Measurements from ENCODE around the gene LRRC7.

DNA sequence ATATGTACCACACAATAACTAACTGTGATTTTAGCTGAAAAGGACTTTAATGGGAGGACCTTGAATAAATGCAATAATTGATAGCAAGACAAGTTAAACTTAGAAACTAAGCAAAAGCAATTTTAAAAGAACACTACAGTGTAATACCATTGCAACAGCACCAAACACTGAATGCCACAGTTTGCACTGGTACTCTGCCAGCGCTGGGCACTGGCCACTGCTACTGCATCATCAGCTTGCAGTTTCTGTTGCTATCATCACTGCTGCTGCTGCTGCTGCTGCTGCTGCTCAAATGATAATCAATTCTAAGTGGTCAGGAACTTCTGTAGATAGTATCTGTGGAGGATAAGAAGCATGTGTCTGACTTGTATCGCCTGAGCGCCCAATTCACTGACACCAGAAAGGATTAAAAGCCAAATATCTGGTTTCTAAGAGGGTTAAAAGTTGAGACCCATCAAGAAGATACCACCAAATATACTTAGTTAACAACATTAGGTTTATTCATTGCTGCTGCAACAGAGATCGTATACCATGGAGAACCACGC lies 330.8 kb downstream of the LRRC7 start:
- no peak for TF ChIP-seq POLR2A (IDR thresholded peaks at IDR 0.05)
- TF ChIP-seq, protein P1, sequence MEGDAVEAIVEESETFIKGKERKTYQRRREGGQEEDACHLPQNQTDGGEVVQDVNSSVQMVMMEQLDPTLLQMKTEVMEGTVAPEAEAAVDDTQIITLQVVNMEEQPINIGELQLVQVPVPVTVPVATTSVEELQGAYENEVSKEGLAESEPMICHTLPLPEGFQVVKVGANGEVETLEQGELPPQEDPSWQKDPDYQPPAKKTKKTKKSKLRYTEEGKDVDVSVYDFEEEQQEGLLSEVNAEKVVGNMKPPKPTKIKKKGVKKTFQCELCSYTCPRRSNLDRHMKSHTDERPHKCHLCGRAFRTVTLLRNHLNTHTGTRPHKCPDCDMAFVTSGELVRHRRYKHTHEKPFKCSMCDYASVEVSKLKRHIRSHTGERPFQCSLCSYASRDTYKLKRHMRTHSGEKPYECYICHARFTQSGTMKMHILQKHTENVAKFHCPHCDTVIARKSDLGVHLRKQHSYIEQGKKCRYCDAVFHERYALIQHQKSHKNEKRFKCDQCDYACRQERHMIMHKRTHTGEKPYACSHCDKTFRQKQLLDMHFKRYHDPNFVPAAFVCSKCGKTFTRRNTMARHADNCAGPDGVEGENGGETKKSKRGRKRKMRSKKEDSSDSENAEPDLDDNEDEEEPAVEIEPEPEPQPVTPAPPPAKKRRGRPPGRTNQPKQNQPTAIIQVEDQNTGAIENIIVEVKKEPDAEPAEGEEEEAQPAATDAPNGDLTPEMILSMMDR (IDR thresholded peaks at IDR 0.05): no peak
